GM21447 (cell line): ENCODE measurements around the gene AKT1.
A peak's percentile ranks its signal among the peaks of the same experiment; 100 is the strongest.
"Not testable (repeated sequence)": the region's sequence is repeated elsewhere in the genome, so short reads cannot be mapped to it uniquely, and the experiment has no call there.

Experiments used
- ATAC-seq: cut with Tn5 transposase; IDR thresholded peaks from one replicate; pipeline ENCODE4 v1.9.1; 2021; ENCODE audit not compliant: unreplicated experiment

Gene AKT1

DNA sequence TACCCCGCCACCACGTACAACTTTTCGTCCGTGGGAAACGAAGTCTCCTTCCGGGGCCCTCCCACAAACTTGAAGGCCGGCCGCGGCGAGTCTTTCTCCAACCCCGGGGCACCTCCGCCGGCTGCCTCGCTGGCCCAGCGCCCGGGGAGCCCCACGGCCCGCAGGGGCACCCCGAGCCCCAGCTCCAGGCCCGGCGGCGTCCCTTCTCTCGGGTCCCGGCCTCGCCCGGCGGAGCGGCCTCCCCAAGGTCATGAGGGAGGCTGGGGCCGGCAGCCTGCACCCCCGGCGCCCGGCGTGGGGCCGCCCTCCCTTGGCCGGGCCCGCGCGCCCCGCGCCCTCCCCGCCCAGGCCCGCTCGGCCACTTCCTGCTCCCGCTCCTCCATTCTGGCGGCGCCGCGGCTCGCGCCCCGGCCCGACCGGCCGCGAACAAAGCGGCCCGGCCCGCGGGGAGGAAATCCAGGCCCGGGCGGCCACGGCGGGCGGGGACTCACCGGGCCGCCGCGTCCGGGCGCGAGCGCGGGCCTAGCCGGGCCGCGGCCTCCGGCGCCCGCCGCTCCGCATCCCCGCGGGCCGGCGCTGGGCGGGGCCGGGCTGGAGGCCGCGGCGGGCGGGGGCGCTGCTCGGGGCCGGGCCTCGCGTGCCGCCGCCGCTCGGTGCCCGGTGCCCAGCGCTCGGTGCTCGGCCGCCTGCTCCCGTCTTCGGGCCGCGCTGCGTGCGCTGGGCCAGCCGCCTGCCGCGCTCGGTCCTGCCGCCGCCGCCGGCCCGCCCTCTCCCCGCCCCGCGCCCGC lies at the start of gene AKT1:
TSS of gene AKT1 (minus strand) at position 756 of the 788 bp plus-strand sequence. CDS start 3,105 bp downstream, outside the sequence.
- ATAC-seq = no peak

DNA sequence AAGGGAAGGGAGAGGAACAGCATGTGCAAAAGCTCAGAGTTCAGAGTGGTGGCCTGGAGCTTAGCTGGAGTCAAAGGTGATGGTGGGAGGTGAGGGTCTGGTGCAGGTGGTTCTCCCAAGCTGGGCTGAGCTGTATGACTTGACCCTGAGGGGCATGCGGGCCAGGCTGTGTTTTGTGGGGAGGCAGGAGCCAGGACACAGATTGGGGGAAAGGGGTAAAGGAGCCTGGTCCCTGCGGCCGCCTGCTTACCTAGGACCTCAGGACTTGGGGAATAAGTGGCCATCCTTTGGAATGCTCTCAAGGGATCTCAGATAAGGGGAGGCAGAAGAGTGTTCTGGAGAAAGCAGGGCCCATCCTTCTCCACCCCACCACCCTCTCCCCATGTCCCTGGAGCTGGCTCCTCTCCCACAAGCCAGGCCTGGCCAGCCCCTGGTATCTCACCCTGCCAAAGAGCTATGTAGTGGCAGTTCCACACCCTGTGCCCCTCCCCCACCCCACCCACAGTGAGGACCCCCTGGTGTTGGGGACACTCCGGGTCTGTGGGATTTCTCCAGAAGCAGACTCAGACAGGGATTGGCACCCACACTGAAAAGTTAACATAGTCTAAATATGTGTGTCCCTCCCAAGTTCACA lies 49.6 kb upstream of the AKT1 start:
- ATAC-seq = no peak

DNA sequence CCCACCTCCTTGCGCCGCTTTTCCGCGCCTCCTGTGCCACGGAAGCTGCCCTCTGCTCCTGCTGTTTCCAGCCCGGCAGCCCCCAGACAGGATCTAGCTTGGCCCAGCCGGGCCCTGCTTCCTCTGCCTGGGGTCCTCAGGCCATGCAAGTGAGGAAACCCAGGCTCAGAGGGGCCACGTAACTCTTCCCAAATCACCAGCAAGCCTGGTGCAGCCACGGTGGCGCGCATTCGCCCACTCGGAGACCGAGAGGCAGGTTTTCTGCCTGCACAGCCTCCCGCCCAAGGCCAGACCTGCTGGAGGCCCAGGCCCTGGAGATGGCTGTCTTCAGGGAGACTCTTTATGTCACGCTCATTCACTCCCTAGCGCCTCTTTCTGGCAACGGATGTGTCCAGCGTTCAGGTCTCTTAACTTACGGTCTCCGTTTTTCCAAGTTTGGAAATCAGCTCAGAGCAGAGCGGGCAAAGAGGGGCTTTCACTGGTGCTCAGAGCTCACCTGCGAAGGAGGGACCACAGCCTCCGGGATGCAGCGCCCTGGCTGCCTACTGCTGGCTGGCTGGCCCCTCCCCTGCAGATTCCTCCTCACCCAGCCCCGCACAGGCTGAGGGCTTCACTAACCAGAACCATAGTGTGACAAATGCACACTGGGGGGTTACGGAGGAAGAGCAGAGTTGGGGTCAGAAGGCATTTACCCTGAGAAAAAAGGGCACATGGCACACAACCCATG lies 48.9 kb upstream of the AKT1 start:
- no peak for ATAC-seq

DNA sequence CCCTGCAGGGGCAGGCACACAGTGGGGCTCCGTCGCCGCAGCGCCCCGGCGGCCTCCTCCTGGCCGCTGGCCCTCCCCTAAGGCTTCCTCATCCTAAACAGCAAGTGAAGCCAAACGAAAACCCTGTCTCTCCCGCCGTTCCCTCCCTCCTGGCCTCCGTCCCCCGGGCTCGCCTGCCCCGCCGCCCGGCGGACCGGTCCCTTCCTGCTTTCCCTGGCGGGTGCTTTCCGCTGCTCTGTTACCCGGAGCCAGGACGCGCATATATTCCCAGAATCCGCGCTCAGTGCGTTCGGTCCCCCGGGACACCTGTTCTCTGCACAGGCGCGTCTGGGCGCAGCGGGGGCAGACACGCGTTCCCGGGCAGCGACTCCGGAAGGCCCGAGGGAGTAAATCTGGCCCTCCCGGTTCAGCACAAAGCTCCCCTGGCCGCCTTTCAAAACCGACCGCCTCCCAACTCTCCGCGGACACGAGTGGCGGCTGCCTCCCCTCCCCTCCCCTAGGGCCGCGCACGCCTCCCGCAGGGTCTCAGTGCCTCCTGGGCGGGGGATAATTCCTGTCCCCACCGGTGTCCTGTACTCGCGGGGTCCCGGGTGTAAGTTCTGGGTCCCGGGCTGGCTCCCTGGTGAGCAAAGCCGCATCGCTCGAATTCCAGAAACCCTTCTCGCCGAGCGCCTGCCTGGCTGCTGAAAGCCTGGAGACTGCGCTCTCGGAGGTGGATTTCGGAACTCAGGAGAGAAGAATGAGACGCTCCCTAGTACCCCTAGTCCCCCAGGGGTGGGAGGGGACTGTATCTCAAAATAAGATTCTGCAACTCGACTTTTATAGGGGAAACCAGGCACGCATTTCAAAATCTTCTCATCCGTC lies 48.1 kb upstream of the AKT1 start:
- ATAC-seq = no peak

DNA sequence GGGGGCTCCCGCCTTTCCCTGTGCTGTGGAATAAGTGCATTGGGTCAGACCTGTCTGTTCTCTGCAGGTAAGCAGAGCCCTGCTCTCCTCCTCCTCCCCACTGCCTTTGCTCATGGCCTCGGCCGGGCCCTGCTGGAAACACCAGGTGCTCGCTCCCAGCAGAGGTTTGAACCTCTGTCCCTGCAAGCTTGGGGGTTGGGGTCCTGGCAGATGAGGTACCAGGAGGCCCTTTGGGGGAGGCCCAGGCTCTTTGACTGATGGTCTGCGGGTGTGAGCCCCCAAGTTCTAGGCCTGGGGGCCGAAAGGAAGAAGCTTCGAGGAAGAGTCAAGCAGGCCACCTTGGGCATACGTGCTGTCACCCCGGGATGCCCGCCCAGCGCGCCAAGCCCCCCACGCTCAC lies 47.5 kb upstream of the AKT1 start:
- no peak for ATAC-seq

DNA sequence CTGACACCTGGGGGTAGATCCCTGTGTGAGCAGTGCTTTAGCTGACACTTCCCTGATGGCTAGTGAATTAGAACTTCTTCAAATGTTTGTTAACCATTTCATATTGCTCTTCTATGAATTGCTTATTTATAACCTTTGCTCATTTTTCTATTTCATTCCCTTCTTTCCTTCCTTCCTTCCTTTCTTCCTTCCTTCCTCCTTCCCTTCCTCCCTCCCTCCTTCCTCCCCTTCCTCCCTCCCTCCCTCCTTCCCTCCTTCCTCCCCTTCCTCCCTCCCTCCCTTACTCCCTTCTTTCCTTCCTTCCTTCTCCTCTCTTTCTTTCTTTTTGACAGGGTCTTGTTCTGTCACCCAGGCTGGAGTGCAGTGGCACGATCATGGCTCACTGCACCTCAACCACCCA lies 46.2 kb upstream of the AKT1 start:
- ATAC-seq = no peak

DNA sequence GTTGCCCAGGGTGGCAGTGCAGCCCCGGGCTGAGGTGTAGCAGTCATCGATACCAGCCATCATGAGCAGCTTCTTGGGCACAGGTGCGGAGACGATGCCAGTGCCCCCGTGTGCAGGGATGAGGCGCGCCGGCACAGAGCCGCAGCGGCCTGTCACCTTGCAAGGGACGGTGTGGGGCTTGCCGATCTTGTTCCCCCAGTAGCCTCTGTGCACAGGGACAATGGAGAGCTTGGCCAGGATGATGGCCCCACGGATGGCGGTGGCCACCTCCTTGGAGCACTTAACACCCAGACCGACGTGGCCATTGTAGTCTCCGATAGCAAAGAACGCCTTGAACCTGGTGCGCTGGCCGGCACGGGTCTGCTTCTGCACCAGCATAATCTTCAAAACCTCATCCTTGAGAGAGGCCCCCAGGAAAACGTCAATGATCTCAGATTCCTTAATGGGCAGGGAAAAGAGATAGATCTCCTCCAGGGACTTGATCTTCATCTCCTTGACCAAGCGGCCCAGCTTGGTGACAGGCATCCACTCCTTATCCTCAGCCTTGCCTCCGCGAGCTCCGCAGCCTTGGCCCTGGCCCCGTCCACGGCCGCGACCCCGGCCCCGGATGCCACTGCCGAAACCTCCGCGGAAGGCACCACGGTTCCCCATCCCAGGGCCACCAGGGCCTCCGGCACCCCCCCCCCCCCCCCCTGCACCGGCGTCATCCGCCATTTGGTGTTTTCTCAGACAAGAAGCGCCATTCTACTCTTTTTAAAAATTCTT lies 40.8 kb upstream of the AKT1 start:
- not testable (repeated sequence) for ATAC-seq

DNA sequence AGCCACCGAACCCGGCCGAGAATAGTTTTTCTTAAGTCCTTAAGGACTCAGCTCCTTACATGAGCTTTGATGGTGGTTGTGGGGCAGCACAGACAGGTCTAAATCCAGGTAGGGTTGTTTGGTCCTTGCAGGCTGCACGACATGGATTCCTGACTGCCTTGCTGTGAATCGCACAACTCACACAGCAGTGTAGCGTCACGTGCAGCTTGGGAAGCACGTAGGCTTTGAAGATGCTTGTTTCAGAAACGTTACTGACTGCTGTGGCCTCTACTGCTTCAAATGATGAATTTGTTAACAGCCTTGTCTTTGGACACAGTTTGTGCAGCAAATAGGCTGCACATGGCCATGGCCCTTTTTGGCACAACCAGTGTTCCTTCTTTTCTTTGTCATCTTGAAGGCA lies 35.2 kb upstream of the AKT1 start:
- no peak for ATAC-seq

DNA sequence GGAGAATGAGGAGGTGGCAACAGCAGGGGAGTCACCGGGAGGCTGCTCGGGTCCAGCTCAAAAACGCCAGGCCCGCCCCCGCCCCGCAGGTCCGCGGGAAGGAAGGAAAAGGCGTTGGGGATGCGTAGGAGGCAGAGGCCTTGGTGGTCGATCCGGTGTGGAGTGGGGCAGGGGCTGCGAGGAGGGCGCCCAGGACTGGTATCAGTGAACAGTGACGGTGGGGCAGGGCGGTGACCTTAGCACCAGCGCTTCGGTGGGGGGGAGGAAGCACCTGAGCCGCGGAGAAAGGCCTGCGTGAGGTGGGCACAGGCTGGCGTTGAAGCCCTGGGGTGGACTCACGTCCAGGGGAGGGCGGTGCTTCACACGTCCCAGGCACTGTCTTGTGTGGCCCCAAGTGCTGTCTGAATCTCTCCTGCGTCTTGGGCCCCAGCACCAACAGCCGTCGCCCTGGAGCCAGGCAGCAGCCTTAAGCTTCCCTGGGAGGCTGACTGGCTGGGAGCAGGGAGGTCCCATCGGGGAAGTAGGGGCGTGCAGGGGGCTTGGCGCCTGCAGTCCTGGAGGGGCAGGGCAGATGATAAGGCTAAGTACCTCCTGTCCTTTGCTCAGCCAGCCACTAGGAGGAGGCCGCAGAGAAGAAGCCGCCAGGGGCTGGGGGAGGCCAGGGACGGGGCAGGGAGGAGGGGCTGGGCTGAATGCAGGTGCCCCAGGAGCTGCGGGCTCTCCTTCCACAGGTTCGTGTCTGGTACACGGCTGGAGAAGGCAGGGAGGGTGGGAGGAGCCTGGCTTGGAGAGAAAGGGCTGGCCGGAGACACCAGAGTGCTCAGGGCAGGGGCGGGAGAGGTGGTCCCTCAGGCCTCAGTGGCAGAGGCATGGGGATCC lies 31.9 kb upstream of the AKT1 start:
- no peak for ATAC-seq

DNA sequence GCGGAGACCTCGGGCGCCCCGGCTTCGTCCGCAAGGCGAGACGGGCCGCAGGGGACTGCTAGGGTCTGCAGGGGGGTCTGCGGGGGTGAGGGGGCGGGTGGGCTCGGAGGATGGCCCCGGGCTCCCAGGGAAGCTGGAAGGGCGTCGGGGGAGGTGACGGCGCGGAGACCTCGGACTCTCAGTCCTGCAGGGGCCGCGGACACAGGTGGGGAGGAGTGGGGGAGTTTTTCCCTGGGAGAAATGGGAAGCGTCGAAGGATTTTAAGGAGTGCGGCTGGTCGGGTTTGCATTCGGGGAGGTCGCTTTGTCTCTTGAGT lies 31.3 kb upstream of the AKT1 start:
- no peak for ATAC-seq

DNA sequence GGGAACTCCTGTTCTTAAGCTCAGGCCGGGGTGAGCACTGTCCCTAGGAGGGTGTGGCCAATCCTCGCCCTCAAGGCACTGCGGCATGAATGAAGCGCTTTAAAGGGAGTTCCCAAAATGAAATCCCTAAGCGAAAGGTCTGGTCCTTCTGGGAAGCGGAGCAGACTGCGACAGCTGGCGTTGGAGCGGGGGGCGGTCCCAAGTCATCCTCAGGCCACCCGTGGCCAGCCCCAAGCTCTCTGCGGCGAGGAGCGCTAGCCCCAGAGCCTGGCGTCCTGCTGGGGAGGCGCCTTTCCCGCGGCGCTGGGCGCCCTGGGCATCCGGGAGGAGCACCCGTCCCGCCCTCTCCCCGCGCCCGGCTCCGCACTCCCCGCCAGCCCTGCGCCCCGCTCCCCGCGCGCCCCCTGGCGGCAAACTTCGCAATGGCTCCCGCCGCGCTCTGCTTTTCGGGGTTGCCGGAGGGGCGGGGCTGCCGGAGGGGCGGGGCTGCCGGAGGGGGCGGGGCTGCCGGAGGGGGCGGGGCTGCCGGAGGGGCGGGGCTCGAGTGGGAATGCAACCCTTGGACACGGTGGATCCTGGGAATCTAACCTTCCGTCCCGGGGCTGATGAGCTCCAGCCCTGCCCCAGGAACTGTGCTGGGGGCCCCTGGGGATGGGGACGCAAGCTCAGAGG lies 30.8 kb upstream of the AKT1 start:
- peak; percentile 72 for ATAC-seq

DNA sequence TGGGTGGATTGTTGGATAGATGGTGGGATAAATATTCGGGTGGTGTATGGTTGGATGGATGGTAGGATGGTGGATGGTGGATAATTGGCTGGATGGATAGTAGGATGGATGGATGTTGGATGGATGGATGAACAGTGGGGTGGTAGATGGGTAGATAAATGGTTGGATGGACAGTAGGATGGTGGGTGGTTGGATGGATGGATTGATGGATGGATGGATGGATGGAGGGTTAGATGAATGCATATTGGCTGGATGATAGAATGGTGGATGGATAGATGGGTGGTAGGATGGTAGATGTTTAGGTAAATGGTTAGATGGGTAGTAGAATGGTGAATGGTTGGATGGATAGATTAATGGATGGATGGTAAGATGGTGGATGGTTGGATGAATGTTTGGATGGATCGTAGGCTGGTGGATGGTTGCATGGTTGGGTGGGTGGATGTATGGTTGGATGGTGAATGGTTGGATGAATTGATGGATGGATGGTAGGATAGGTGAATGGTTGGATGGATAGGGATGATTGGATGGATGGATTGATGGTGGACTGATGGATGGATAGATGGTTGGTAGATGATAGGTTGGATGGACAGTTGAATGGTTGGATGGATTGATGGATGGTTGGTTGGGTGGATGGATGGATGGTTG lies 28.9 kb upstream of the AKT1 start:
- no peak for ATAC-seq

DNA sequence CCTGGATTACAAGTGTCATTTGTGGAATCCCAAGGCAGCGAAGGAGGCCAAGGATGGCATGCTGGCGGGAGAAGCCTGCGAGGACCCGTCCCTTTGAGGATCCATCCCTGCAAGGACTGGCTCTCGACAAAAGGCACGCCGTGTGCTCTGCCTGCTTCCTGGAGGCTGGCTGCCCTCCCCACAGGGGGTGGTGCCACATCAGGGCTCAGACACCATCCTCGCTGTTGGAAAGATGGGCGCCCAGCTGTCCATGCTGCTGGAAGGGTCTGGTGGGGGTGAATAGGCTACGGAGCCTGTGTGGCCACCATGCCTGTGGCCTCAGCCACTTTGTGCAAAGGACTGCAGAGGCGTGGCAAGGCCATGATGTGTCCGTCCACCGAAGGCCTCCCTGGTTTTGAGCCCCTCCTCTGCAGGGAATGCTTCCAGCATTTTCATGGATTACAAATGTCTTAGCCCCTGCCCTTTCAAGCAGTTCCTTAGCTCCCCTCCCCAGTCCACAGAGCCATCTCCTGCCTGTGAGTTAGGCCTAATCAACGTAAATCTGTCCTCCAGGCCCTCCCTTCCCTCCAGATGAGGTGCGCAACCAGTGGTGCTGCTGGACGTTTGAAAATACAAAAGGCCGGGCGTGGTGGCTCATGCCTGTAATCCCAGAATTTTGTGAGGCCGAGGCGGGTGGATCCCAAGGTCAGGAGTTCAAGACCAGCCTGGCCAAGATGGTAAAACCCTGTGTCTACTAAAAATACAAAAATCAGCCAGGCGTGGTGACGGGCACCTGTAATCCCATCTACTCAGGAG lies 27.5 kb upstream of the AKT1 start:
- ATAC-seq = no peak

DNA sequence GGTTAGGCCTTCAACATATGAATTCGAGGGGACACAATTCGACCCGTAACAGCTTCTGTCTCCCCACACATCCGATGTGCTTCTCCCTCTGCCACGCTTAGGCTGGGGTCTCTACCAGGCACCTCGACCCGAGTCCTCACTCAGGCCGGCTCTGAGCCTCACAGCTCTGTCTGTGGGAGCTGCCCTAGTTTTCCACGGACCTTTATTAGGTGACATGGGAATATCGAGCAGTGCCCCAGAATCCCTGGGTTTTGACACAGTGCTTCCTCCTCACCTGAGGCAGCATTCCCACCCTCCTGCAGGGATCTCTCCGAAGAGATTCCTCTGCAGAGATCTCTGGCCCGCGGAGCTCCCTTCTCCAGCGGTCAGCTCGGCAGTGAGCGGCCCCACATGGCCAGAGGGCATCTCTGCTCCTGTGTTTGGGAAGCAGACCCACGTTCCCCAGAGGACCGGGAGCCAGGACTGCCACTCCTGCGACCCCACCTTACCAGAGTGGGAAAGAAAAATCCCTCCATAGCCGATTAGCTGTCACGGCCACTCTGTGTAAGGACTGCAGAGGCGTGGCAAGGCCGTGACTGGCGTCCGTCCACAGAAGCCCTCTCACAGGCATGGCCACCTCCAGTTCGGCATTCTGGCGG lies 26.5 kb upstream of the AKT1 start:
- no peak for ATAC-seq

DNA sequence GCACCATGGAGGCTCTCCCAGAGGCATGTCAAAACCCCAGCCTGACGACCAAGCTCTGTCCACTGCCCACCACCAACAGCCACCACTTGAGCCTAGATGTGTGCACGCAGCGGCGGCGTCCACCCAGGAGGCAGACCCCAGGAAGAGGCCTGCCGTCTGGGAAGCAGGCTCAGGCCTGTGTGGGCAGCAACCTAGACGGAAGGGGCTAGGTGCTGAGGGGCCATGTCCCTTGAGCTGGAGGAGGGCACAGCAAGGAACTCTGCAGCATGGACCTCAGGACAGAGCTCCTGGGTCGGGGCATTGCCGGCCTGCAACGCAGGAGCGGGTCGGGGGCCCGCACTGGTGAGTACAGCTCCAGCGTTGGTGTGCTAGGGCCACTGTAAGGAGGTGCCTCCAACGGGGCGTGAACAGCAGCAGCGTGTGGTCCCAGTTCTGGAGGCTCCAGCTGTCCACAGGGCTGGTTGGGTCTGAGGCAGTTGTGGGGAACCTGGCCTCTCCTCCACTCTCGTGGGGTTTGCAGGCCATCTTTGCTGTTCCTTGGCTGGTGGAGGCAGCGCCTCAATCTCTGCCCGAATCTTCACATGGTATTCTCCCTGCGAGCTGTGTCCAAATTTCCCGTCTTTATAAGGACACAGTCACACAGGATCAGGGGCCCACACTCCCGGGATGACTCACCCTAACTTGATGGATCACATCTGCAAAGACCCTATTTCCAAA lies 25.8 kb upstream of the AKT1 start:
- no peak for ATAC-seq

DNA sequence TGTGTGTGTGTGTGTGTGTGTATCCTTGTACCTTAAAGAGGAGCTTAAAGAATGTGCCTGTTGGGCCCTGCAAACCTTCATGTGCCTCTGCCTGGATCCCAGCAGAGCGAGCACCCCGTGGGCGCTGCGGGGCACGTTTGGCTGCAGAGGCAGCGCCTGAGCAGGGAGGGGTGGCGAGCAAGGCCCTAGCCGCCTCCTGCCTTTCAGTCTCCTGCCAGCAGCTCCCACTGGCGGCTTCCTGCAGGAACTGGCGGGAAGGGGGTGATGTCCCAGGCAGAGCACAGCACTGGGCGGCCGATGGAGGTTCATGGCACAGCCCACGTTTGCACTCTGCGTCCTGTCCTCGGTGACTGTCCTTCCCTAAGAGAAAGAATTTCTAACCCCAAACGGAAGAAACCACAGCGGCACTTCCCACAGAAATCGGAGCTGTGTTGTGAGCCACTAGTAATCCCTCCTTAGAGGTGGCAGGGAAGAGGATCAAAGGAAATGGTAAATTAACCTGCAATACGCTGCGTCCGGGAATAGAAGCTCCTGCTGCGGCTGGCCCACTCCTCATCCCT lies 25.2 kb upstream of the AKT1 start:
- ATAC-seq = no peak
